Endothelial cell of umbilical vein (primary cell): ENCODE results near the gene C3orf22. TPM values are rescaled to one million over a fixed set of nuclear protein-coding genes. Genes with fewer than 3 reads are reported as not detected.
A peak's percentile ranks its signal among the peaks of the same experiment; 100 is the strongest.

Experiments
- BruUV-seq: library from RNA; stranded (reverse); fragments of 400-500 nt; replicated peaks from 2 replicates; lab custom pipeline; 2021; lab: Mats Ljungman, UMichigan
- CTCF ChIA-PET: fragments of 300-600, 350-600 bp; sonication (Branson Sonifier 250); formaldehyde crosslinking; loops from one replicate; lab custom pipeline; 2021; ENCODE audit warnings: antibody characterized with exemption, inconsistent platforms; lab: Charles Lee
- POLR2A ChIA-PET: fragments of 300-600, 350-600 bp; sonication (Branson Sonifier 250); formaldehyde crosslinking; loops from one replicate; lab custom pipeline; 2021; ENCODE audit warnings: antibody characterized with exemption, inconsistent platforms; lab: Charles Lee
- DNase-seq: peaks from one replicate; pipeline ENCODE4 v3.0.0-alpha.2; 2011; ENCODE audit warnings: low read depth, low spot score
- FAIRE-seq: peaks from 2 replicates; lab custom pipeline; 2011; peaks lifted over from hg19 to GRCh38; lab: Jason Lieb, UNC
- H2AFZ ChIP-seq: 2 replicates; pipeline ENCODE4 v1.6.0; 2012; ENCODE audit warnings: low read depth, low read length, control low read depth, inconsistent platforms
- H3K27ac ChIP-seq: 2 replicates; pipeline ENCODE4 v1.5.1; 2011; ENCODE audit warnings: low read depth, mild to moderate bottlenecking, control low read depth, low read length, moderate library complexity; ENCODE audit not compliant: insufficient read depth
- H3K27me3 ChIP-seq, 2 experiments: 2 replicates each; pipeline versions ENCODE4 v1.6.0 to v1.6.1; 2011; ENCODE audit warnings: low read length in 2 of 2, mixed read lengths in 1 of 2; ENCODE audit not compliant: control insufficient read depth in 2 of 2, insufficient read depth in 2 of 2
- H3K36me3 ChIP-seq, 2 experiments: 2 replicates in 1 of 2; 3 replicates in 1 of 2; pipeline ENCODE4 v1.5.1; 2011; ENCODE audit warnings: low read length in 2 of 2, mild to moderate bottlenecking in 1 of 2, moderate library complexity in 1 of 2; ENCODE audit not compliant: control insufficient read depth in 2 of 2, insufficient read depth in 2 of 2; ENCODE audit errors: extremely low read depth in 1 of 2
- H3K4me1 ChIP-seq: 3 replicates; pipeline ENCODE4 v1.5.1; 2011; ENCODE audit warnings: mild to moderate bottlenecking, low read length; ENCODE audit not compliant: control insufficient read depth, insufficient read depth; ENCODE audit errors: extremely low read depth
- H3K4me2 ChIP-seq: 2 replicates; pipeline ENCODE4 v1.6.1; 2011; ENCODE audit warnings: low read length, control low read depth, mixed read lengths; ENCODE audit not compliant: insufficient read depth
- H3K4me3 ChIP-seq, 3 experiments: fragments of 200-600 bp in 1 of 3; sonication (generic), shearing (Covaris generic) in 1 of 3; replicated peaks in 1 of 3; 2 replicates each; pipeline ENCODE4 v1.5.1; 2011 to 2016; ENCODE audit warnings: control low read depth in 3 of 3, low read length in 3 of 3, mild to moderate bottlenecking in 2 of 3, inconsistent platforms in 1 of 3, low read depth in 1 of 3, moderate library complexity in 1 of 3; ENCODE audit not compliant: insufficient read depth in 1 of 3
- H3K79me2 ChIP-seq: 2 replicates; pipeline ENCODE4 v1.6.0; 2012; ENCODE audit warnings: low read length, inconsistent platforms; ENCODE audit not compliant: control insufficient read depth, insufficient read depth
- H3K9ac ChIP-seq: replicated peaks from 2 replicates; pipeline ENCODE3; 2011; ENCODE audit warnings: low read length, control low read depth; ENCODE audit not compliant: insufficient read depth; ENCODE audit errors: extremely low read depth
- H3K9me1 ChIP-seq: replicated peaks from 3 replicates; pipeline ENCODE4 v1.6.0; 2011; ENCODE audit warnings: mild to moderate bottlenecking, low read length; ENCODE audit not compliant: control insufficient read depth, insufficient read depth; ENCODE audit errors: extremely low read depth
- H3K9me3 ChIP-seq: replicated peaks from 2 replicates; pipeline ENCODE4 v1.5.1; 2012; ENCODE audit warnings: low read length, inconsistent platforms; ENCODE audit not compliant: control insufficient read depth, insufficient read depth
- H4K20me1 ChIP-seq: replicated peaks from 2 replicates; pipeline ENCODE3; 2011; ENCODE audit warnings: mild to moderate bottlenecking, low read length; ENCODE audit not compliant: control insufficient read depth, insufficient read depth; ENCODE audit errors: extremely low read depth
- JUN ChIP-seq: IDR thresholded peaks from 2 replicates; pipeline ENCODE4 v1.6.1; 2011; ENCODE audit warnings: borderline replicate concordance, low read depth; ENCODE audit not compliant: insufficient read length, insufficient read depth
- MYC ChIP-seq: IDR thresholded peaks from one replicate; pipeline ENCODE4 v1.6.1; 2011; ENCODE audit warnings: mild to moderate bottlenecking, low read depth, low read length
- POLR2A ChIP-seq: IDR thresholded peaks from 2 replicates; pipeline ENCODE4 v1.6.1; 2012; ENCODE audit warnings: low read depth, mild to moderate bottlenecking, control low read depth, low read length
- dilution Hi-C: fragments of 300-500 bp; cut with MboI; formaldehyde crosslinking; loops from one replicate; pipeline ENCODE4 v1.15.0; 2019; ENCODE audit warnings: low sequenced_read_pairs; ENCODE audit not compliant: extremely low pct_ligation_motif_present
- intact Hi-C: fragments of 100-400 bp; cut with micrococcal nuclease; formaldehyde crosslinking; loops from one replicate; pipeline ENCODE4 v1.10.0; 2022
- polyA plus RNA-seq, 4 experiments: library from polyadenylated mRNA; depleted of rRNA in 3 of 4; stranded (reverse) in 3 of 4; unstranded in 1 of 4; fragments of >200 nt; gene quantifications; 2 replicates each; pipeline versions ENCODE4 v1.2.1 to v1.2.3, GENCODE V29; 2011 to 2012; ENCODE audit warnings: missing spikeins in 1 of 4
- total RNA-seq: library from RNA; stranded (reverse); gene quantifications from 2 replicates; pipeline ENCODE4 v1.2.3, GENCODE V29; 2021
- TF ChIP-seq, protein P1 (sequence below): IDR thresholded peaks from 2 replicates; pipeline ENCODE4 v1.6.1; 2011; ENCODE audit not compliant: insufficient read depth, insufficient read length

Gene C3orf22
- total and polyA plus RNA-seq, 2 donors (not counting 3 experiments of a cell fraction or from before 2014, with no cell fraction given): not detected

DNA sequence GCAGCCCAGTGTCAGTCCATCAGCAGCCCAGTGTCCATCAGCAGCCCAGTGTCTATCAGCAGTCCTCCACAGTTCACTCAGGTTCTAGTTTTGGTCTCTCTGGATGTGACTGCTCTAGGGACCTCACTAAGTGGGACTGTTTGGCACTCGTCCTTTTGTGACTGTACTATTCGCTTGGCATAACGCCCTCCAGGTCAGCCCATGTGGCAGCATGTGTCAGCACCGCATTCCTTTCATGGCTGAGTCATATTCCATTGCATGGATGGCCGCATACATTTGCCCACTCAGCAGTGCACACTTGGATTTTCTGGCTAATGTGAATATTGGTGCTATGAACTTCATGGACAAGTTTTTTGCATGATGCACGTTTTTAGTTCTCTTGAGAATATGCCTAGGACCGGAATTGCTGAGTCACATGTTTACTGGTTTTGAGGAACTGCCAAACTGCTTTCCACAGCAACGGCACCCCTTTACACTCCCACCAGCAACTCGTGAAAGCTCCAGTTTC is 18.3 kb downstream of the C3orf22 start:
- ChIA-PET CTCF (no interaction called here), POLR2A (no interaction called here)
- no peaks in the 10 kb centered on the region for H4K20me1 ChIP-seq
- peaks cover 3% of the 10 kb centered on the region for H3K4me1 ChIP-seq
- H3K36me3 ChIP-seq: no peaks in the 10 kb centered on the region
- H3K79me2 ChIP-seq: no peaks in the 10 kb centered on the region
- FAIRE-seq: peak; percentile 72
- BruUV-seq: no TSS peak
- dilution Hi-C loops: no loop called here
- DNase-seq: peak; percentile 11
- no peaks in the 10 kb centered on the region for H3K9me1 ChIP-seq
- no peak overlapping the region for H3K9ac ChIP-seq
- H2AFZ ChIP-seq: no peak overlapping the region
- H3K4me3 ChIP-seq: no peak overlapping the region
- intact Hi-C loops: no loop called here
- no peaks in the 10 kb centered on the region for H3K27me3 ChIP-seq
- H3K27ac ChIP-seq: no peak overlapping the region
- H3K4me2 ChIP-seq: no peak overlapping the region
- TF ChIP-seq JUN: peak; percentile 29
- TF ChIP-seq, protein P1, sequence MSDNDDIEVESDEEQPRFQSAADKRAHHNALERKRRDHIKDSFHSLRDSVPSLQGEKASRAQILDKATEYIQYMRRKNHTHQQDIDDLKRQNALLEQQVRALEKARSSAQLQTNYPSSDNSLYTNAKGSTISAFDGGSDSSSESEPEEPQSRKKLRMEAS: no peak
- no peaks in the 10 kb centered on the region for H3K9me3 ChIP-seq

DNA sequence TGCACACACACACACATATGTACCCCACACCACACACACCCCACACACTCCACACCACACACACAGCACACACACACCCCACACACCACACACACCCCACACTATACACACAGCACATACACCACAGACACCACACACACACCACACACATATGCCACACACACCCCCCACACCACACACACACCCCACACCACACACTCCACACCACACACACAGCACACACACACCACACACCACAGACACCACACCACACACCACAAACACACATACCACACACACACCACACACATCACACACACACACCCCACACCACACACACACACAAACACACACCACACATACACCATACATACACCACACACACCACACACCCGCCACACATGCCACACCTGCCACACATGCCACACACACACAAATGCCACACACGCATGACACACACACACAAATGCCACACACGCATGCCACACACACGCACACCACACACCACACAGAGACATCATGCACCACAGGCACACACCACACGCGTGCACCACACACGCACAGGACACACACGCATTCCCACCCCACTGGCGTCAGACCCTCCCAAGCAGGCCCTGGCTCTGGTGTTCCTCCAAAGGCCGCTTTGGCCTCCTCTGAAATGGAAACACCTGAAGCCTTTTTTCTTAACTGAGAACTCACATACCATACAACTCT is 19.0 kb downstream of the C3orf22 start:
- no peaks in the 10 kb centered on the region for H3K79me2 ChIP-seq
- H3K36me3 ChIP-seq: no peaks in the 10 kb centered on the region
- H3K4me3 ChIP-seq: no peak overlapping the region
- no peak overlapping the region for H2AFZ ChIP-seq
- BruUV-seq: no TSS peak
- ChIA-PET POLR2A (no interaction called here), CTCF (no interaction called here)
- no peak for TF ChIP-seq MYC
- TF ChIP-seq POLR2A: no peak
- intact Hi-C loops (no loop called here), dilution Hi-C loops (no loop called here)
- H3K4me2 ChIP-seq: no peak overlapping the region
- no peaks in the 10 kb centered on the region for H4K20me1 ChIP-seq
- peaks cover 3% of the 10 kb centered on the region for H3K4me1 ChIP-seq
- no peak overlapping the region for H3K27ac ChIP-seq
- H3K9me1 ChIP-seq: no peaks in the 10 kb centered on the region
- no peak overlapping the region for H3K9ac ChIP-seq
- no peaks in the 10 kb centered on the region for H3K9me3 ChIP-seq
- no peaks in the 10 kb centered on the region for H3K27me3 ChIP-seq
- FAIRE-seq: peak; percentile 31
- no peak for DNase-seq
